Measurements from ENCODE around the gene WDR20. TPM values are rescaled to one million over a fixed set of nuclear protein-coding genes. Genes with fewer than 3 reads are reported as not detected.

WDR20 gene
- total RNA-seq, 6 donors from 2014 or later, result 16.3 to 28.8 (median 20.6) TPM

DNA sequence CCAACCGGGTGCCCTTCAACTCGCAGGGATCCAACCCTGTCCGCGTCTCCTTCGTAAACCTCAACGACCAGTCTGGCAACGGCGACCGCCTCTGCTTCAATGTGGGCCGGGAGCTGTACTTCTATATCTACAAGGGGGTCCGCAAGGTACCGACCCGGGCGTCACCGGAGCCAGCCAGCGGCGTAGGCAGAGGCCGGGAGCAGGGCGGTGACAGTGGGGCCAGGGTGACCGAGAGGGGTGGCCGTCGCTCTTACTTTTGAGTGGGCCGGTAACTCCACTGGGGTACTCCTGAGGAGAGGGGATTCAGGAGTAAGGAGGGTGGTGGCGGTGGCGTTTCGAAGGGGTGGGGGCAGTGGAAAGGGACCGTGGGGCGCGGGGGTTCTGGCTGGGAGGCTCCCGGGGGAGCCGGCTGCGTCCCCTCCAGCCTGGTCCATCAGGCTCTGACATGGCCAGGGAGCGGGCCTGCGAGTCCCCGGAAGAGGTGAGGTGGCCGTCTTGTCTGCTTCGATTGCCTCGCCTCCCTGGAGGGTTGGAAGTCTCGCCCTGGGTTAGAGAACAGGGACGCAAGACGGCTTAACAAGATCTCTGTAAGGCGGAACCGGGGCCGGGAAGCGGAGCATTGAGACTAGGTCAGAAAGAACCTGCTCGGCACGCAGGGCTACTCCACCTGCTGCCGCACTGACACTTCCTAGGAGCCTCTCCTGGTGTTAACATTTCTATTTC is 491 bp downstream of the WDR20 start:
- 0 to 1% methylated on average over 12 to 44 of the region's 48 CpGs for WGBS, 2 donors
- DNase-seq, result peak; percentile 44 to 88
- H3K4me1 ChIP-seq, result peaks cover 21 to 32% (median 22%) of the 10 kb centered on the region in 4 donors
- no peaks in the 10 kb centered on the region for H3K9me3 ChIP-seq
- TF ChIP-seq POLR2AphosphoS5 (IDR thresholded peaks at IDR 0.05), result no peak
- TF ChIP-seq, protein P1, sequence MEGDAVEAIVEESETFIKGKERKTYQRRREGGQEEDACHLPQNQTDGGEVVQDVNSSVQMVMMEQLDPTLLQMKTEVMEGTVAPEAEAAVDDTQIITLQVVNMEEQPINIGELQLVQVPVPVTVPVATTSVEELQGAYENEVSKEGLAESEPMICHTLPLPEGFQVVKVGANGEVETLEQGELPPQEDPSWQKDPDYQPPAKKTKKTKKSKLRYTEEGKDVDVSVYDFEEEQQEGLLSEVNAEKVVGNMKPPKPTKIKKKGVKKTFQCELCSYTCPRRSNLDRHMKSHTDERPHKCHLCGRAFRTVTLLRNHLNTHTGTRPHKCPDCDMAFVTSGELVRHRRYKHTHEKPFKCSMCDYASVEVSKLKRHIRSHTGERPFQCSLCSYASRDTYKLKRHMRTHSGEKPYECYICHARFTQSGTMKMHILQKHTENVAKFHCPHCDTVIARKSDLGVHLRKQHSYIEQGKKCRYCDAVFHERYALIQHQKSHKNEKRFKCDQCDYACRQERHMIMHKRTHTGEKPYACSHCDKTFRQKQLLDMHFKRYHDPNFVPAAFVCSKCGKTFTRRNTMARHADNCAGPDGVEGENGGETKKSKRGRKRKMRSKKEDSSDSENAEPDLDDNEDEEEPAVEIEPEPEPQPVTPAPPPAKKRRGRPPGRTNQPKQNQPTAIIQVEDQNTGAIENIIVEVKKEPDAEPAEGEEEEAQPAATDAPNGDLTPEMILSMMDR (IDR thresholded peaks at IDR 0.05), result no peak
- no peak for TF ChIP-seq POLR2A (IDR thresholded peaks at IDR 0.05)
- TF ChIP-seq EP300 (IDR thresholded peaks at IDR 0.05), result no peak
- peak overlapping the region; percentile 71 to 89 (median 81) for H3K4me3 ChIP-seq
- no peaks in the 10 kb centered on the region for H3K27me3 ChIP-seq
- peak; percentile 56 to 58 for ATAC-seq (ENCODE audit: low FRiP score in 2 of 2)
- H3K36me3 ChIP-seq, result no peaks in the 10 kb centered on the region
- peak overlapping the region; percentile 76 to 96 (median 95) for H3K27ac ChIP-seq

DNA sequence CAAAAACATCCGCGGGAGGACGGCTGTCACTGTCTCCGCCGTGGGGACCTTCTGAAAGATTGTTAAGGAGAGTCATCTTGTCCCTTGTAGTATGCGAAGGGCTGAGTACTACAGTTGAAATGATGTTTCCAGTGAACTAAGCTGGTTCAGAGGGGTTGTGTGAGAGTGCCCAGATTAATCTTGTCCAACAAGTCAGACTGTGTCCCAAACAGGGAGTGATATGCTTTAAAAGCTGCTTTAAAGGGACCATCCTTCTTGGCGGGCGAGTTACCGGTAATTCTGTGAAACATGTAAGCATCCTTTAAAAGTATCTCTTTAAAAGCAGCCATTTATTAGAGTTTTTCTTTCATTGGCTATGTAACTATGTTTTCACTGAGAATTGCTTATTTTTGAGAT is 1.1 kb downstream of the WDR20 start:
- ATAC-seq (ENCODE audit: low FRiP score in 2 of 2) (no peak), DNase-seq (no peak)
- TF ChIP-seq POLR2A (IDR thresholded peaks at IDR 0.05) (no peak), EP300 (IDR thresholded peaks at IDR 0.05) (no peak), POLR2AphosphoS5 (IDR thresholded peaks at IDR 0.05) (no peak)
- TF ChIP-seq, protein P1 (IDR thresholded peaks at IDR 0.05), result no peak
- Histone ChIP-seq H3K27me3 (no peaks in the 10 kb centered on the region), H3K9me3 (no peaks in the 10 kb centered on the region), H3K4me1 (peaks cover 21 to 32% (median 22%) of the 10 kb centered on the region in 4 donors), H3K4me3 (peak overlapping the region; percentile 71 to 89 (median 81)), H3K27ac (peak overlapping the region; percentile 76 to 96 (median 95)), H3K36me3 (no peaks in the 10 kb centered on the region)
- 12 to 13% methylated on average over 9 of the region's 9 CpGs for WGBS, 2 donors

- no peaks in the 10 kb centered on the region for H3K27me3 ChIP-seq
- H3K9me3 ChIP-seq, result no peaks in the 10 kb centered on the region
- WGBS, 2 donors, result 94 to 95% methylated on average over 4 of the region's 4 CpGs
- peaks cover 21 to 32% (median 22%) of the 10 kb centered on the region in 4 donors for H3K4me1 ChIP-seq
- no peak overlapping the region for H3K27ac ChIP-seq
- no peak overlapping the region for H3K4me3 ChIP-seq
- TF ChIP-seq POLR2A (IDR thresholded peaks at IDR 0.05), result no peak
- no peak for TF ChIP-seq POLR2AphosphoS5 (IDR thresholded peaks at IDR 0.05)
- TF ChIP-seq EP300 (IDR thresholded peaks at IDR 0.05), result no peak
- TF ChIP-seq, protein P1 (IDR thresholded peaks at IDR 0.05), result no peak
- H3K36me3 ChIP-seq, result no peaks in the 10 kb centered on the region
- ATAC-seq (ENCODE audit: low FRiP score in 2 of 2) (no peak), DNase-seq (no peak)
These were observed 2.1 kb downstream of the WDR20 start for GRCh38 chr14:102141797-102142196.

DNA sequence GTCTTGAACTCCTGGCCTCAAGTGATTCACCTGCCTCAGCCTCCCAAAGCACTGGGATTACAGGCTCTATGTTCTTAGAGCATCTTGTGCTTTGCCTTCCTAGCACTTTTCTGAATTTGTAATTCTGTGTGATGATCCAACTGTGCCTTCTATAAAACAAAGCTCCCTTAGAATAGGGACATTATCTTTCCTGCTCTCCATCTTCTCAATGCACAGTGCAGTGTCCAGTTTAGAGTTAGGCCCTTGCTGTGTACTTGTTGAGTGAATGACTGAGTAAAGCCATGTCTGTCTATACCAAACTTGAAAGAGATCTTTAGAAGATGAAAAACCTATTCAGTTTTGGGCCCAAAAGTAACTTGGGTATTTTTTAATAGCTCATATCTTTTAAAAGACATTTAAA is 5.2 kb downstream of the WDR20 start:
- ATAC-seq (ENCODE audit: low FRiP score in 2 of 2) (no peak), DNase-seq (no peak)
- Histone ChIP-seq H3K9me3 (no peaks in the 10 kb centered on the region), H3K4me1 (peaks cover 14 to 21% (median 16%) of the 10 kb centered on the region in 4 donors), H3K27me3 (no peaks in the 10 kb centered on the region), H3K27ac (no peak overlapping the region), H3K36me3 (no peaks in the 10 kb centered on the region), H3K4me3 (no peak overlapping the region)
- TF ChIP-seq, protein P1 (IDR thresholded peaks at IDR 0.05), result no peak
- no peak for TF ChIP-seq EP300 (IDR thresholded peaks at IDR 0.05)
- no peak for TF ChIP-seq POLR2A (IDR thresholded peaks at IDR 0.05)
- no peak for TF ChIP-seq POLR2AphosphoS5 (IDR thresholded peaks at IDR 0.05)

- H3K36me3 ChIP-seq, result no peaks in the 10 kb centered on the region
- no peak overlapping the region for H3K4me3 ChIP-seq
- H3K4me1 ChIP-seq, result peaks cover 14 to 21% (median 16%) of the 10 kb centered on the region in 4 donors
- H3K27ac ChIP-seq, result no peak overlapping the region
- no peaks in the 10 kb centered on the region for H3K9me3 ChIP-seq
- no peak for TF ChIP-seq POLR2A (IDR thresholded peaks at IDR 0.05)
- TF ChIP-seq, protein P1 (IDR thresholded peaks at IDR 0.05), result no peak
- no peak for TF ChIP-seq EP300 (IDR thresholded peaks at IDR 0.05)
- TF ChIP-seq POLR2AphosphoS5 (IDR thresholded peaks at IDR 0.05), result no peak
- no peak for ATAC-seq (ENCODE audit: low FRiP score in 2 of 2)
- no peaks in the 10 kb centered on the region for H3K27me3 ChIP-seq
- DNase-seq, result no peak
- WGBS, 2 donors, result 92 to 95% methylated on average over 6 of the region's 6 CpGs
These were observed 5.7 kb downstream of the WDR20 start for GRCh38 chr14:102145395-102145794.
